Measurements from ENCODE around the gene FER1L5.

Gene FER1L5

GRCh38 chr2:96734880-96735583, 92.5 kb downstream of the FER1L5 start:
- no peak for TF ChIP-seq CTCF (IDR thresholded peaks at IDR 0.05; ENCODE audit: borderline replicate concordance, control extremely low read depth, extremely low read depth, insufficient read depth, missing control alignments)
- in situ Hi-C loops (cut with MboI; ENCODE audit: low sequenced_read_pairs, unreplicated experiment) = no loop called here
- DNase-seq (ENCODE audit: low spot score) = no peak

- in situ Hi-C loops (cut with MboI; ENCODE audit: low sequenced_read_pairs, unreplicated experiment) = no loop called here
- DNase-seq (ENCODE audit: low spot score) = no peak
- TF ChIP-seq CTCF (IDR thresholded peaks at IDR 0.05; ENCODE audit: borderline replicate concordance, control extremely low read depth, extremely low read depth, insufficient read depth, missing control alignments) = no peak
These were observed 94.7 kb downstream of the FER1L5 start for GRCh38 chr2:96737251-96737650.

- TF ChIP-seq CTCF (IDR thresholded peaks at IDR 0.05; ENCODE audit: borderline replicate concordance, control extremely low read depth, extremely low read depth, insufficient read depth, missing control alignments) = no peak
- in situ Hi-C loops (cut with MboI; ENCODE audit: low sequenced_read_pairs, unreplicated experiment) = no loop called here
- no peak for DNase-seq (ENCODE audit: low spot score)
These were observed 95.3 kb downstream of the FER1L5 start for GRCh38 chr2:96737831-96738230.

GRCh38 chr2:96739076-96739632, 96.6 kb downstream of the FER1L5 start:
- DNase-seq (ENCODE audit: low spot score) = no peak
- no peak for TF ChIP-seq CTCF (IDR thresholded peaks at IDR 0.05; ENCODE audit: borderline replicate concordance, control extremely low read depth, extremely low read depth, insufficient read depth, missing control alignments)
- in situ Hi-C loops (cut with MboI; ENCODE audit: low sequenced_read_pairs, unreplicated experiment) = no loop called here

GRCh38 chr2:96739633-96740428, 97.3 kb downstream of the FER1L5 start, which contains the start of gene LMAN2L:
Gene LMAN2L, minus strand, starts transcription at chr2:96740064. Its CDS starts 24 bp downstream, at chr2:96740040.
- TF ChIP-seq CTCF (IDR thresholded peaks at IDR 0.05; ENCODE audit: borderline replicate concordance, control extremely low read depth, extremely low read depth, insufficient read depth, missing control alignments) = no peak
- in situ Hi-C loops (cut with MboI; ENCODE audit: low sequenced_read_pairs, unreplicated experiment) = no loop called here
- peak; percentile 96 for DNase-seq (ENCODE audit: low spot score)

- no peak for DNase-seq (ENCODE audit: low spot score)
- TF ChIP-seq CTCF (IDR thresholded peaks at IDR 0.05; ENCODE audit: borderline replicate concordance, control extremely low read depth, extremely low read depth, insufficient read depth, missing control alignments) = no peak
- in situ Hi-C loops (cut with MboI; ENCODE audit: low sequenced_read_pairs, unreplicated experiment) = no loop called here
These were observed 104.6 kb downstream of the FER1L5 start for GRCh38 chr2:96747061-96747617.
